Body of pancreas (tissue), 4 donors: ENCODE data around the gene TTC23L.

ENCODE experiments used
- POLR2A ChIP-seq, 3 donors: fragments of 450-650 bp; IDR thresholded peaks; one replicate each; pipeline ENCODE4 v1.6.1; 2016; ENCODE audit warnings: antibody characterized with exemption in 3 of 3, mild to moderate bottlenecking in 2 of 3
- TF ChIP-seq, protein P1 (sequence below), 7 experiments: fragments of 450-650 bp in 4 of 7; fragments of 200-600 bp in 3 of 7; sonication (generic) in 3 of 7; IDR thresholded peaks; one replicate each; pipeline ENCODE4 v1.5.1; 2016 to 2019; ENCODE audit warnings: antibody characterized with exemption in 7 of 7

DNA sequence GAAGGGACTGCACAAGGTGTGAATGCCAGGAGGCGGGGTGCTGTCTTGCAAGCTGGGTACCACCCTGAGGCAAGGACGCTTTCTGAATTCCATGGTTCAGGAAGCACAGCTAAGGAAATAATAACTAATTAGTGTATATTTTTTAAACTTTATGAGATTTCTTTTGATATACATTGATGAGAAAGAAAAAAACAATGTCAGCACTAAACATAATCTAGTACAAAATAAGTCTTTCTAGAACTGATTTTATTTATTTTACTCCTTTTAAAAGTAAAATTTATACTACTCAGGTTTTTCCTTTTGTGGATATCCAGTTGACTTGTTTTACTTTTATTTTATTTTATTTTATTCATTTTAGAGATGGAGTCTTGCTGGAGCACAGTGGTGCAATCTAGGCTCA, 94.0 kb downstream of the TTC23L start:
- TF ChIP-seq, protein P1, sequence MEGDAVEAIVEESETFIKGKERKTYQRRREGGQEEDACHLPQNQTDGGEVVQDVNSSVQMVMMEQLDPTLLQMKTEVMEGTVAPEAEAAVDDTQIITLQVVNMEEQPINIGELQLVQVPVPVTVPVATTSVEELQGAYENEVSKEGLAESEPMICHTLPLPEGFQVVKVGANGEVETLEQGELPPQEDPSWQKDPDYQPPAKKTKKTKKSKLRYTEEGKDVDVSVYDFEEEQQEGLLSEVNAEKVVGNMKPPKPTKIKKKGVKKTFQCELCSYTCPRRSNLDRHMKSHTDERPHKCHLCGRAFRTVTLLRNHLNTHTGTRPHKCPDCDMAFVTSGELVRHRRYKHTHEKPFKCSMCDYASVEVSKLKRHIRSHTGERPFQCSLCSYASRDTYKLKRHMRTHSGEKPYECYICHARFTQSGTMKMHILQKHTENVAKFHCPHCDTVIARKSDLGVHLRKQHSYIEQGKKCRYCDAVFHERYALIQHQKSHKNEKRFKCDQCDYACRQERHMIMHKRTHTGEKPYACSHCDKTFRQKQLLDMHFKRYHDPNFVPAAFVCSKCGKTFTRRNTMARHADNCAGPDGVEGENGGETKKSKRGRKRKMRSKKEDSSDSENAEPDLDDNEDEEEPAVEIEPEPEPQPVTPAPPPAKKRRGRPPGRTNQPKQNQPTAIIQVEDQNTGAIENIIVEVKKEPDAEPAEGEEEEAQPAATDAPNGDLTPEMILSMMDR (IDR thresholded peaks at IDR 0.05): no peak
- TF ChIP-seq POLR2A (IDR thresholded peaks at IDR 0.05): no peak
